CD4-positive, alpha-beta T cell treated with Interleukin-17A for 4 hours (primary cell): Measurements from ENCODE around the gene CTTNBP2.

Experiments
- DNase-seq: peaks from one replicate; pipeline ENCODE4 v3.0.0-alpha.2; 2020; ENCODE audit warnings: mixed read lengths

Gene CTTNBP2

DNA sequence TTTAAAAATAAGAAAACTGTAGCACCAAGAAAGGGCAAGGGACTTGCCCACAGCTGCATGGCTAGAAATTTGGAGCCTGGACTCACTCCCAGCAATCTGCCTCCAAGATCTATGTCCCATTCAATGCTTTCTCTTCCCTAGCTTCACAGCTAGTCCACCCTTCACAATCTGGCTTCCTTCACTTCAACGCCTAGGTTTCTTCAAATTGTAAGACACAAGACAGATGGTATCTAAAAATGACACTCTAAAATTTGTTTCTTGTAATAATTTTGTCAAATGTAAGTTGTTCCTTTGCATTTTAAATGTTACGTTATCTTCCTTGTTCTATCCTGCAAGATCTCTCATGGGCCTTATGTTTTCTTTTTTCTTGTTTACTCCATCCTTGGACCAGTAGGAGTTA, 48.6 kb downstream of the CTTNBP2 start:
- no peak for DNase-seq

DNA sequence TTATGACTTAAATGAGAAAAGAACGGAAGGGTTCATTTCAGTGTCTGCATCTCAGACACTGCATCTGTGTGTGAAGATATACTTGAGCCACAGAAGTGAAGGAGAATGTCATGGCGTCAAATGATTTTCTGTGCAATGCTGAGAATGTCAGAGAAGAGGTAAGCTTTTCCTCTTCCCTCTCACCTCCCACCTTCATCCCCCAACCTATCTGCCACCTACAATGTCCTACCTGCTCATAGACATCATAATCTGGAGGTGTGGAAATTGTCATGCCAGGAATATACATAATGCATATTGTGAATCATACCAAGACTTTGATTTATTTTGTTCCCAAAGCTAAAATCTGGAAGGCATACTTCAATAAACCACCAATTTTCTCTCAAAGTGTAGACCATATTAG, 53.7 kb downstream of the CTTNBP2 start:
- DNase-seq = no peak

DNA sequence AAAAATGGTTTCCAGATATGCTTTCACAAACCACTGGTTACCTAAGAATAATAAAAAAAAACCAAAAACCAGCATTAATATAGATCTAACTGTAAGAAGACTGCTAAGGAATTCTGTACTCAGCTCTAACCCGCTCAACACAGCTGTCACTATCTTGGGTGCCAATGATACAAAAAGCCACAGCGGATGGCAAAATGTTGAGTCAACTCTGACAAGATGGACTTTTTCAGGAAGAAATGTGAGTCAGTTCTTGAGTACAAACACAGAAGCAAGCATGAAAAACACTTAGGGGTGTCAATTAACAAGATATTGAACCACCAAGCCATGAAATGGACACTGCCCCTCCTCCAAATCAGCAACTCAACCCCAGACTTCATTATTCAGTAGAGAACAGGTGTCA, 55.0 kb downstream of the CTTNBP2 start:
- no peak for DNase-seq

DNA sequence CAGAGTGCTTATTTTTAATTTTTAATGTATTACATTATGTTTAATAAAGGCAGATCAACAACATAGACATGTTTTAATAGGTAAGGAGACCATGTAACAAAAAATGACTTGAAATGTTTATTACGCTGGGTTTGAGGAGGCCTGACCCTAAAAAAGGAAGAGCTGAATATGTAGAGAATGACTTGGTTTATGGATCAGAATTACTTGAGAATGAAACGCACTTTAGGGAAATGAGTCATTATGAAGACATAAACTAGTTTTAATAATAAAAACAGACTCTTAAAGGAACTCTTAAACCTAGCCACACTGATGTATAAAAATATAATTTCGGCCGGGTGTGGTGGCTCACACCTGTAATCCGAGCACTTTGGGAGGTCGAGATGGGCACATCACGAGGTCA, 56.5 kb downstream of the CTTNBP2 start:
- no peak for DNase-seq

DNA sequence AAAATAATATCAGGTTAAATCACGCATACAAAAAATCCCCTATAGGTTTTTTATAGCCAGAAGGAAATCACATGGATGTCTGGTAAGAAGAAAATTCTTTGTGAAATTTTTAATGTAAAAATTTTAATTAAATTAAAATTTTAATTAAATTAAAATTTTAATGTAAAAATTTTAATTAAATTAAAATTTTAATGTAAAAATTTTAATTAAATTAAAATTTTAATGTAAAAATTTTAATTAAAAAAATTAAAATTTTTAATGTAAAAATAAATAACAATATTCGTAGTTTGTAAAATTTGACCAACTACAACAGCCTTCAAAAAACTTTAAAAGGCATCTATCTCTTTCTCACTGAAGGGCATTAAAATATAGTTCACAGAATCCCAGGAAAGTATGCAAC, 61.5 kb downstream of the CTTNBP2 start:
- no peak for DNase-seq

DNA sequence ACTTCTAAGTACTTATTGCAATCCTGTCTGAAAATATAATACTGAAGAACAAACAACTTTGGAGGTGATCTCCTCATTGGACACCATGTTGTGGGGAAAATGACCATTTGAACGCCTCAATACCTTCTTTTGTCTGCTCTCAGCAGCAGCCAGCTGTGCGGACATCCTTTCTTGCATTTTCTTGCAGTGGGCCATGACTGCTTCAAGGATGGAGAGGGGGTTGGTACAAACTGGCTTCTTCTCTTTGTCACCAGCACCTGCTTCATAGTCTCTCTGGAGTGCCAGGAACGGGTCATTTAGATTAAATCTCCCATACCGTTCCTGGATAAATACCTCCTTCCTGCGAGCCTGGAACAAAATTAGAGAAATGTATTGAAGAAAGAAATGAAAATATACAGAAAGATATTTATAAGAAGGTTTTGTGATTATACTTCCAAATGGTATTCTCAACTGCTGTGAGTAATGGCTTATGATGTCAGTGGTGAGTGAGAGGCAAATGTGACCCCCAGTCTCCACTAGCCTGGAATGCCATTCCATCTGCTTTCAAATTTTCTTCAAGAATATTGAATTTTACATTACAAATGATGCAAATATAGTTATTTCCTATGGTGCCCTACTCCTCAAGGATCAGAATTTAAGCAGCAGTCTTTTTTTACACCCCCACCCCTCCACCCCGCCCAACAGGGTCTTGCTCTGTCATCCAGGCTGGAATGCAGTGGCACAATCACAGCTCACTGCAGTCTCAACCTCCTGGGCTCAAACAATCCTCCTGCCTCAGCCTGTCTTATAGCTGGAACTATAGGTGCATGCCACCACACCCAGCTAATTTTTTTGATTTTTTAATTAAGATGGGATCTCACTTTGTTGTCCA, 62.4 kb downstream of the CTTNBP2 start:
- no peak for DNase-seq

DNA sequence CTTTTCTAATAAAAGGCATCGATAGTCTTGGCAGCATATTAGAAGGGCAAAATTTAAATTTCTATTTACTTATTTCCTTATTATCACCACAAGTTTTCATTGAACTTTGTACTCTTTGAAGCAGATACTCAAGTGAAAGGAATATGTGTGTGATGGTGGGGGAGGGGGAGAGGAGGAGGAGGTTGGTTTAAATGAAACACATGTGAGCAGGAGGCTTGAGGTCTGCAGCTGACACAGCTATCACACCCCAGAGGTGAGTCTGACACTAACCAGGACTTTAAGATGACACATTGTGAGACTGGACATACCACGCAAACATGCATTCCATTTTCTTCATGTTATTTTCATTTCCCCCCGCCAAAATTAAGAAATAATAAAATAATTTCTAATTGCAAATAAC, 63.3 kb downstream of the CTTNBP2 start:
- DNase-seq = no peak

DNA sequence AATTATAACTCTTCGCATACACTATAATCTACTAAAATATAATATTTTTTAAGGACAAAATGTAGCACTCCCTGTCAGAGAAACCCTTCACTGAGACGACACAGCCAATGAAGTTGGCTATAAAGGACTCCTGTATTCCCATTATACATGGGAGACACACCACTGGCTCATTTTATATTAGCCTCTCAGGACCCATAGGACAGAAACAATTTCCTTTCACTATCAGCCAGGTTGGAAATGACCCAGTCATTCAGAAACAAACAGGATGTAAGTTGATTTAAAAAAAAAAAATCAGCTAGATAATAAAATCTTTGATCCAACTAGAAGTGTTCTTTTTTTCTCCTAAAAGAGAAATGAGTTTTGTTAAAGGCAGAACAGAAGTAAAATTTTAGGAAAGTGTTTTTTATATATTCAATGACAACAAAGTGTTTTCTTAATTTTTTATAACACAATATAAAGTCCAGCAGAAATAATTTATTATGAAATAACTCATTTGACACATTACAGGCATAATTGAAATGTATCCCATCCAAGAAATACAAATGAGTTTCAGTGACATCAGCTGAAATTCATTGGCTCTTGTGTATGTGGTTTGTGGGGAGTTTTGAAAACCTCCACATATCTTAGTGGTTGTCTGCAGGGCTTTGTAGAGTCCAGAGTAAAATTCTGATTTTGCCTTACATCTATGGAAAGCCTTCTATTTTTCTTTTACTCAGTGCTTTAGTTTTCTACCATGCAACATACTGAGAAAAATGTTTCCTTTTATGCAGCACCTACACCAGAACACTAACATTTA, 64.1 kb downstream of the CTTNBP2 start:
- DNase-seq = no peak

DNA sequence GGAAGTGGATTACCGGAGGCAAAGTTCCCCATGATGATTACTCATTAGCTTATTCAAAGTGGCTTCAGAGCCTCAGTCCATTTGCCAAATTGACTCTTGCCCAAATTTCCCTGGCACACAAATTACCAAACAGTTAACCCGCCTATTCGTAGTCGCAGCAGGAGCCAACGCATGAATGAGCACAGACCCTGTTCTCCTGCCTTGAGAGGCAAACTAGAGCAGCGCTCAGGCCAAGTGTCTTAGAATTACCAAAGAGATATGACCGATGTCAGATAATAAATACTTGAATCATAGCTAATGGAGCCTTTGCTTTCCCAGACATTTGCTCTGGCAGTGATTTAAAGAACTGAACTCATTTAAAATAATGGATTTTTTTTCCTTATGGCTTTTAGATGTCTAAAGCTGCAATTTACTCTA, 64.9 kb downstream of the CTTNBP2 start:
- DNase-seq = no peak

DNA sequence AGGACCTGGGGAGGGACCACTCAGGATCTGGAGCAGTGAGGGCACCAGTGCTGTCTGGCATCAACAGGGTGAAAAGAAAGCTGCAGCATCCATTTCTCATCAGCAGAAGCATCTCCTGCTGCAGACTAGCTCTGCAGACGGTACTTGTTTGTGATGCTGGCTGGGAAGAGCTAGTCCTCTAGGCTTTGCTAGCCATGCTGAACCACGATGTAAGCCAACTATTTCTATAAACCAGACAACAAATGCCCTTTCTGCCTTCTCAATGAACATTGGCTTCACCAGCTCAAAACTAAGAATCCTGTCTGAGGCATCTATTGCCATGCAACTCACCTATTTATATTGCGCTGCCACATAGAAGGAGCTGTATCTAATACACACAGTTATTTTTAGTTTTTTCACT, 65.6 kb downstream of the CTTNBP2 start:
- DNase-seq = no peak

DNA sequence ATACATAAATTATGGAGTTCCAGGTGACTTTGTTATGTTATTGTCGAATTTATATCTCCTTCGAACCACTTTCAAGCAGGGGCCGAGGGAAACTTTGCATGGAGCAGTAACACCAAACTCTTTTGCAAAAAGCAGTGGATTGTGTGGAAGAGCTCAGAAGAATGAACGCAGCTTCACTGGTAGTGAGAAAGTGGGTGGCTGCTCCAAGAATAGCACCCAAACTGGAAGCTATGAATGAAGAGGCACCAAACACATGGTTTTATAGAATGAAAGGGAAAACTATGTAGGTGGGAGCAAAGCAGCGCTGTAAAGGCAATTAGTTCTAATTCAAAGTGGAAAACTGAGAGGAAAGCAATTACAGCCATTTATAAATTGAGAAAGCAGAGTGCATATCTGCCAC, 67.2 kb downstream of the CTTNBP2 start:
- no peak for DNase-seq

DNA sequence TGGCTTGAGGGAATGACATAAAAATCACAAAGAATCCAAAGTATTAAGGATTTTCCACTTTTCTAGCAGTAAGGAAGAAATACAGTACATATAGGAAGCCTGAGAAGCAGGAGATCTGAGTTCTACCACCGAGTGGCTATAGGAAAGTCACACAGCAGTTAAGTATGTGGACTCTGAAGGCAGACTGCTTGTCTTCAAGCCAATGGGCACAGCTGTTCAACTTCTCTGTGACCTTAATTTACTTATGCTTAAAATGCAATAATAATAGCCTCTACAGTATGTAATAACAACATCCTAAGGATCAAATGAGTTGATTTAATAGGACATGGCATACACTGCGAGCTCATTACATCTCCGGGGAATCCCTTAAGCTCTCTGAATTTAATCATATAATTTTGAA, 68.0 kb downstream of the CTTNBP2 start:
- no peak for DNase-seq

DNA sequence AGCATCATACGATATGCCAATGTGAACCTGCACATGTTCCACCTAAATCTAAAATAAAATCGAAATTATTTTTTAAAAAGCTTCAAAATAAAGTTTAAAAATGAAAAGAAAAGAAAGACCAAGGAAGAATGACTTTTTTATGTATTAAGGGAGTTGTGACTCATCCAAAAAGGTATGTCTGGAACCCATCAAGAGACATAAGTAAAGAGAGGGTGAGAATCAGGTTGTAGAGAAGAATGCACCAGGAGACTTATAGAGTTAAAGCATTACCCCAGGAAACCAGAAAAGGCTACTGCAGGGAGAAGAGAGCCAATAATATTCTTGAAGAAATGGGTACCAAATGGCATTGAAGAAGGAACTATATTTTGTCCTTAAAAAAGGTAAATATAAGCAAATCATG, 69.8 kb downstream of the CTTNBP2 start:
- no peak for DNase-seq

DNA sequence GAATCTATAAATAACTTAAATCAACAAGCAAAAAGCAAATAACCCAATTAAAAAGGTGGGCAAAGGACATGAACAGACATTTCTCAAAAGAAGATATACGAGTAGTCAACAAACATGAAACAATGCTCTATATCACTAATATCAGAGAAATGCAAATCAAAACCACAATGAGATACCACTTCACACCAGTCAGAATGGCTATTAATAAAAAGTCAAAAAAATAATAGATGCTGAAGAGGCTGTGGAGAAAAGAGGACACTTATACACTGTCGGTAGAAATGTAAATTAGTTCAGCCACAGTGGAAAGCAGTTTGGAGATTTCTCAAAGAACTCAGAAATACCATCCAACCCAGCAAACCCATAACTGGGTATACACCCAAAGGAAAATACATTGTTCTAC, 70.6 kb downstream of the CTTNBP2 start:
- DNase-seq = no peak

DNA sequence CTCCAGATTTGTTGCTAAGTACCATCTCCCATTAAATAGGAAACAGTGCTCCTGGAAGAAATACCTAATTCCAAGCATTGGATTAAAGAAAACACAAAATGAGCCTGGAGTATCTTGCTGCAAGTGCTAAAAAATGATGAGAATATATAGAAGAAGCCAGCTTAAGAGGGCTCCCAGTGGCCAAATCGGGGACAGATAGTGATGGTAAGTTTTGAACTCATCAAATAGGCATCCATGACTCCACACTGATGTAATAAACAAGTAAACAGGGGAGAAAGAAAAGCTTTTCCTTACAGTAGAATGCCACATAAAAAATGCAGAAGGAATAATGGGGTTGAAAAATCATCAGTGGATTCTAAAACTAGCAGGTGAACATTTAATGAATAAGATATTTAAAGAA, 72.4 kb downstream of the CTTNBP2 start:
- no peak for DNase-seq

DNA sequence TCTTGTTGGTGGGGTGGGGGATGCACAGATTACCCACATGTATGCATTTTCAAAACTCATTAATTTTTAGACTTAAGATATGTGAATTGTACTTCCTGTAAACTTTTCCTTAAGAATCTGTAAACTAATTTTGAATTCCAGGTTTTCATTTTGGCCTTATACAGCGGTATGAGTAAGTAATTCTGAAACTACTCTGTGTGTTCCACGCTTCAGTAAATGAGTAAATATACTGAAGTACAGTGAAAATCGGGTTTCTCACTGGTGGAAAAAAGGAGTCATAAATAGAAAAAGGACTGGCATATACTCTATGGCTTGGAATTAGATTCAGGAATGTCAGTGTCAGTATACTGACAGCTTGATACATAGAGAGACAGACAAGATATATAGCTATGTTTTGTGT, 72.8 kb downstream of the CTTNBP2 start:
- no peak for DNase-seq

DNA sequence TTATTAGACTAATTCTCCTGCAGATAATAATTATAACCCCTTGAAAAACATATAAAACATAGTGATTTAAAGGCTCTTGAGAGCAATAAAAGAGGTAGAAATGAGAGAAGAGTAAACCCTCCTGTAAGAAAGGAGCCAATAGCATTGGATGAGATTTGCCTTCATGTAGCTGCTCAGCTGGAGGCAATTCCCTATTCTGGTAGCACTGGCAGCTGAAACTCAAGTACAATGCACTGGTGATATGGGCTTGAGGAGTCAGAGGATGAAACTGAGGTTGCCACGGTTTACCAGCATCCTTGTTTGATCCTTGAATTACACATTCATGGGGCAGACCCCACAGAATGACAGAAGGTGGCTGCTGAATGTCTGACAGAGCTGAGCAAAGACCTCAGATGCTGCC, 76.4 kb downstream of the CTTNBP2 start:
- DNase-seq = no peak

DNA sequence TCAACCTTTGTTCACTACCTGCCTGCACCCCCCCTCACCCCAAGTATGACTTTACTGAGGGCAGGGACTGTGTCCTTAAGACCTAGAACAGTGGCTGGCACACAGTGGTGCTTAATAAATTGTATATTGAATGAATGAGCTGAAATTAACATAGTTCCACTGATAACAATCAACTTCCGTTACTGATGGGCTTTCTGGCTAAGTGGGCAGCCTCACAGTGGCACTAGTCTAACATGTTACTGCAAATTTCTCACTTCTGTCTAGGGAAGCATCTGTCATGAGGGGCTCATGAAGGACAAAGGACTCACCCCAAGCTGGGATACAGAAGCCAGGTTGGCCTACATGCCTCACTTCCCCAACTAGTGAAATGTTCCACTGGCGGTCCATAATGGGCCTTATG, 79.3 kb downstream of the CTTNBP2 start:
- no peak for DNase-seq

DNA sequence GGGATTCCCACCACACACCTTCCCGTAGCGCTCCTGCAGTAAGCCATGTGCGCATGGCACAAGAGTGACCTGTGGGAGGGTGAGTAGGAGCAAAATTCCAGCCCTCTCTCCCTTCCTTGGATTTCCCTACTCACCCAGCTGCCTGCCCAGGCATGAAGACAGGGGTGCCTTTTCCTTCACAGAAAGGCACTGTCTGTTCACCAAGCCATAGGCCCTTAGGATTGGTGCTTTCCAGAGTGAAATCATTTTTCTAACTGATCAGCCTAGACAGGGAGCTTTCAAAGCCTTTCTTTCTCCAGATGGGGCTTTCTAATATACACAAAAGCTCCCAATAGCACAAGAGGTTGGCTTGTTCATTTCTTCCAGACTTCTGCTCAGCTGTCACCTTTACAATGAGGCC, 79.7 kb downstream of the CTTNBP2 start:
- no peak for DNase-seq

DNA sequence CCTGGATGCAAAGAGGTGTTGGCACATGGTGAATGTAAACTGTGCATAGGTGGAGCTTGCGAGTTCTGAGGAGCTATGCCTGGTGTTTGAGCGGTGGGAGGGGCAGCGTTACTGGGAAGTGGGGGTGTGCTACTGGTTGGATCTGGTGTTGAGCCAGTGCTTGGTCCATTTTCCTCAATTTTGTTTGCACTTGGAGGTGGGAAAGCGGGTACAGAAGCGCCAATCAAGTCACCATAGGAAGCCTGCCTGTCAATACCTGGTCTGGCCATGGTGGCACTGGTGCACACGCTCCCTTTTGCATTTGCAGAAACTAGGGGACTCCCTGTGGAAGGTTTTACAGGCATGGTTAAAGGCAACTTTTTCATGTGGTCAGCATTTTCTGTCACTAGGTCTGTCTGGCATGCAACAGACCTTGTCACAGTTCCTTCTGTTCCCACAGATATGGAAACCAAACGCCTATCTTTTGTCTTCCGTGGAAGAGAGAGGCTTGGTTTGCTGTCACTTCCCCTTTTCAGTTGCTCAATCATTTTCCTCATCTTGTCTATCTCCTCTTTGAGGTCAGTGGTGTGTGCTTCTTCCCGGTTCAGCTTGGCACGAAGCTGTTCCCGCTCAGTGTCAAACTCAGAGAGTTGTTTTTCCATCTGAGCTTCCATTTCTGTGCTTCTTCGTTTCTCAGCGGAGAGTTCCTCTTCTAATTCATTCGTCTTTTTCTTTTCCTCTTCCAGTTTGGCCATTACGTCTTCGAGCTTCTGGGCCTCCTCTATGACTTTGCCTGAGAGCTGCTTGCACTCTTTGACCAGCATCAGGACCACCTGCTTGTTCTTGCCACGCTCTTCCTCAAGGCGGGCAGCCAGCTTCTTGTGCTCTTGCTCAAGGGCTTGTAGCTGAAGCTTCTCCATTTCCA, 81.1 kb downstream of the CTTNBP2 start:
- DNase-seq = no peak

DNA sequence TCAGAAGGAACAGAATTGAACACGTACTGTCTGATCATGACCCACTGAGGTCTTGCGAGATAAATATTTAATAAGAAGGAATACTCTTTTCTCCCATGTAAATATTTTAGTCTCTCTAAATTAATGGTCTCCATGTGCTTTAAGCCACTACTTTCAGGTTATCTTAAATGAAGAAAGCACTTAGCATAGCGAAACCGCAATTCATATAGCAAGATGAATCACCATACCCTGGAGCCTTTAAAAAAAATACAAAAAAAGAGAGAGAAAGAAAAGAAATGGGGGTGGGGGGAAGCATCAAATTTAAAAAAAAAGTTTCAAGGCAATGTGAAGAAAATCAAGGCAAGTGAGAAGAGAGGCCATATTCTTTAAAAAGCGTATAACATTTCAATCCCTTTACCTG, 82.5 kb downstream of the CTTNBP2 start:
- no peak for DNase-seq

DNA sequence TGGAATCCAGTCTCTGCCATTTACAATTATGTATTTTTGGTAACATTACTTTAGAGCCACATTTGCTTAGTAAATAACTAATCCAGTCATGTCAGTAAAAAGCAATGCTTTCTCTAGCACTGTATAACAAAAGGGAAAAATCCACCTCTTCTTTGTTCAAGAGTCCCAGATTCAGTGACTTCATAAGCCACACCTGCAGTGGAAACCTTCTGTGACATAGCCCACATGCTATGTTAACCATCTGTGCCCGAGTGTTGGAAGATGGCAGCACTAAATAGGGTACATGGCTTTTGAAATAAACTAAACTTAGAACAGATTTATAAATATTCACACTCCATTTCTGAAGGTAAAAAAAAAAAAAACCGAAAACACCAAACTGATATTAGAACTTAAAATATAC, 83.0 kb downstream of the CTTNBP2 start:
- DNase-seq = no peak

DNA sequence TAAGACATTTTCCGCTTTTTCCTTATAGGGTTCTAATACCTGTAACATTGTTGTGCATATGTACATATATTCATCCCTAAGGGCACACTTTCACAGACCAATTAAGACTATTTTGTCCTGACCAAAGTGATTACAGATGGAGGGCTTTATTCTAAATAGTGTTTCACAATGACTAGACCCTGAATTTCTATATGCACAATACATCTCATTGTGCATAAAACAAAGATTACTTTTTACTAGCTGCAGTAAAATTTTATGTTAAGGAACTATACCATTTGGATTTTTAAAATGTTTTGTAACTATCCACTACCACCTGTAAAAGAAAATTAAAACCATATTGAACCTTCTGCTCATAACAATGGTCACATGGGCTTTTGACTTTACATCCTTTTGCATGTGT, 87.8 kb downstream of the CTTNBP2 start:
- DNase-seq = no peak
